ENCODE measurements around the gene ITGA11.
"Not testable (repeated sequence)": the region's sequence is repeated elsewhere in the genome, so short reads cannot be mapped to it uniquely, and the experiment has no call there.

Gene ITGA11

DNA sequence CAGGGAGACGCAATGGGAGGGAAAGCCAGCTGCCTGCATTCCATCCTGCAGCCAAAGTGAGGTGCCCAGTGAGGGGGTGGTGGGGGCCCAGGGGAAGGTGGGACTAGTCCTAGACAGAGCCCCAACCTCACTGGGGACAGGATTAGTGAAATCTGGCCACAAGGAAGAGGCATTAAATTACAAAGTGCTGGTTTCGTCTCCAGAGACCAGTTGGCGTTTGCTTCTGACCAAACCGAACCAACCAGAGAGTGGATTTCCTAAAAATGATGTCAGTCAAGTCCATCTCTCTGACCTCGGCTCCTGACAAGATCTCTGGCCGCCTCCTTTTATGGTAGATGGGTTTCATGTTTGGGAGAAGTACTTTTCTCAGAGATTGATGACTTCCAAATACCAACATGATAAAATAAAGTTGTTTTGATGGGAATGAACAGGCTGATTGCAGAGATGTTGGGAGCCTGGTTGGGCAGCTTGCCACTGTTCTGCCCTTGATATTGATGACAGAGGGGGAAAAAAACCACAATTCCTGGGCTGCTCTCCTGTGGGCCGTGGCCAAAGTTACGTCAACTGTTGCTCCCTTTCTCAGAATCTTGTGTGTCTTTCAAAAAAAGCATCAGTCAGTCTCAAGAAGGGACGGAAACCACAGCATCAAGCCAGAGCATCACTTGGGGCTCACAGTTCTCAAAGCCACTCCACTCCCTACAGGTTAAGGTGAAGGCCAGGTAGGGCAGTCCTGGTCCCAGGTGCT is 24.6 kb downstream of the ITGA11 start:
- H3K4me3 ChIP-seq (ENCODE audit: low read depth in 1 of 2, low read length in 2 of 2): no peak overlapping the region
- peaks cover 0 to 6% of the 10 kb centered on the region in 2 donors for H3K9me3 ChIP-seq (ENCODE audit: control insufficient read depth in 1 of 2, low read length in 2 of 2)
- H3K36me3 ChIP-seq (ENCODE audit: control insufficient read depth in 1 of 2, insufficient read depth in 2 of 2, low read length in 2 of 2): no peaks in the 10 kb centered on the region
- H3K27ac ChIP-seq (ENCODE audit: low read length): no peak overlapping the region
- no peaks in the 10 kb centered on the region for H3K27me3 ChIP-seq (ENCODE audit: low read depth, low read length)
- H3K4me1 ChIP-seq (ENCODE audit: control insufficient read depth in 1 of 2, insufficient read depth in 2 of 2, low read length in 2 of 2): no peaks in the 10 kb centered on the region

DNA sequence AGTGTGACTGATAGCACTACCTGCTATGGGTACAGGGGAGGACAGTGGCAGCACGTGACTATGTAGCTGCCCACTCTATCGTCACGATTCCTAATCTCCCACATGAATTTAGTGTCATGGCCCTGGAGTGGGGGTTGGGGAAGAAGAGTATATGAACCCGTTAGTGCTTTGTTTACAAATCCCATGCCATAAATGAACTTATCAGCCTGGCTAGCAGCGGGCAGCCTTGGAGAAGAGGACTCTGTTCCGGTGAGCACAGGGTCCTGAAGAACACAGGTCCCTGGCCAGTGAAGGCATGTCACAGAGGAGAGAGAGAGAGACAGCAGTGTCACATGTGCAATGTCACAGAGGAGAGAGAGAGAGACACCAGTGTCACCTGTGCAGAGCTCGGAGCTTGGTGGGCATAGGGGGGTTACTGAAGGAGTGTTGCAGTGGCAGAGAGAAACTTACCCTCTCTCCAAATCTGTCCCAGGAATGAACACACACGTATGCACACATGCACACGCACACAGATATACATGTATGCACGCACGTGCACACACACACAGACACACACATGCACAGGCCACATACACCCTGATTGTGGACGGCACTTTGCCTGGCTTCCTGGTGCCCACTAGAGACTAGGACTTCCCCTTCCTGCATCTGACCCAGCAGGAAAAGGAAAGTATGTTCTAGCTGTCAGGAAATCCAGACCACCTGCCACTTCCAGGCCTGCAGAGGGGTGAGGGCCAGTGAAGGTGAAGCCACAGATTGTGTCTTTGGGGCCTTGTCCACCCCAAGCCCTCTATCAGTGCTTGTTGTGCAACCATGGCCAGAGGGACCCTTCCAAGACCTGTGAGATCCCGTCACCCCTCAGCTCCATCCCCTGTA is 26.3 kb downstream of the ITGA11 start:
- Histone ChIP-seq H3K27me3 (ENCODE audit: low read depth, low read length) (no peaks in the 10 kb centered on the region), H3K27ac (ENCODE audit: low read length) (no peak overlapping the region), H3K4me3 (ENCODE audit: low read depth in 1 of 2, low read length in 2 of 2) (no peak overlapping the region), H3K36me3 (ENCODE audit: control insufficient read depth in 1 of 2, insufficient read depth in 2 of 2, low read length in 2 of 2) (no peaks in the 10 kb centered on the region), H3K9me3 (ENCODE audit: control insufficient read depth in 1 of 2, low read length in 2 of 2) (peaks cover 0 to 6% of the 10 kb centered on the region in 2 donors), H3K4me1 (ENCODE audit: control insufficient read depth in 1 of 2, insufficient read depth in 2 of 2, low read length in 2 of 2) (no peaks in the 10 kb centered on the region)

DNA sequence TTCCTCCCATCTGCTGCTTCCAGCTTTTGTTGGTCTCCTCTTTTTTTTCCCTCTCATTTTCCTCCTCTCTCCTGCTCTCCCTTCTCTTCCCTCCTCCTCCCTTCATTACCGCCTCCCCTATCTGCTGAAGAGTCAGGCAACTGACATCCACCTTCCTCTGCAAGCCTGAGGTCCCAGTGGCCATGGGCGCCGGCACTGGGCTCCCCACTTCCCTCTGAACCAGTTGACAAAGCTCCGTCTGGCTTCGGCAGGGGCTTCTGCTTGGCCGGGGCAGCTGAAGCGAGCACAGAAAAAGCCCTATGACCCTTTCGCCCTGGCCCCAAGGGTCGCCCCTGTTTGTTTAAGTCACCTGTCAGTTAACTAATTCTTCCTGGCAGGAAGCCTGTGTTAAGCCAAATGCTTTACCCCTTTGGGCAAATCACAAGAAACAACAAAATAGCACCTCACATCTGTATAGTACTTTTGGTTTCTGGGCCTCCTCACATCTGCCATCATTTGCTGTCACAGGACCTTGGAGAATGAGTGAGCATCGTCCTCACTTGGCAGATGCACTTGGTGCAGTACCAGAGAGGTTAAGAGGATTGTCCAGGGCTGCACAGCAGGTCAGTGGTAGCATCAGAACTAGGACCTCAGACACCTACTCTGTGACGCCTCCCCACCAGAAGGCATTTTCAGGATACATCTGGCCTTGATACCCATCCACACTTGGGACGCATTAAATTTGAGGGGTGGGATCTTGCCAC is 27.7 kb downstream of the ITGA11 start:
- Histone ChIP-seq H3K4me1 (ENCODE audit: control insufficient read depth in 1 of 2, insufficient read depth in 2 of 2, low read length in 2 of 2) (no peaks in the 10 kb centered on the region), H3K9me3 (ENCODE audit: control insufficient read depth in 1 of 2, low read length in 2 of 2) (peaks cover 0 to 6% of the 10 kb centered on the region in 2 donors), H3K27ac (ENCODE audit: low read length) (no peak overlapping the region), H3K36me3 (ENCODE audit: control insufficient read depth in 1 of 2, insufficient read depth in 2 of 2, low read length in 2 of 2) (no peaks in the 10 kb centered on the region), H3K27me3 (ENCODE audit: low read depth, low read length) (no peaks in the 10 kb centered on the region), H3K4me3 (ENCODE audit: low read depth in 1 of 2, low read length in 2 of 2) (no peak overlapping the region)

DNA sequence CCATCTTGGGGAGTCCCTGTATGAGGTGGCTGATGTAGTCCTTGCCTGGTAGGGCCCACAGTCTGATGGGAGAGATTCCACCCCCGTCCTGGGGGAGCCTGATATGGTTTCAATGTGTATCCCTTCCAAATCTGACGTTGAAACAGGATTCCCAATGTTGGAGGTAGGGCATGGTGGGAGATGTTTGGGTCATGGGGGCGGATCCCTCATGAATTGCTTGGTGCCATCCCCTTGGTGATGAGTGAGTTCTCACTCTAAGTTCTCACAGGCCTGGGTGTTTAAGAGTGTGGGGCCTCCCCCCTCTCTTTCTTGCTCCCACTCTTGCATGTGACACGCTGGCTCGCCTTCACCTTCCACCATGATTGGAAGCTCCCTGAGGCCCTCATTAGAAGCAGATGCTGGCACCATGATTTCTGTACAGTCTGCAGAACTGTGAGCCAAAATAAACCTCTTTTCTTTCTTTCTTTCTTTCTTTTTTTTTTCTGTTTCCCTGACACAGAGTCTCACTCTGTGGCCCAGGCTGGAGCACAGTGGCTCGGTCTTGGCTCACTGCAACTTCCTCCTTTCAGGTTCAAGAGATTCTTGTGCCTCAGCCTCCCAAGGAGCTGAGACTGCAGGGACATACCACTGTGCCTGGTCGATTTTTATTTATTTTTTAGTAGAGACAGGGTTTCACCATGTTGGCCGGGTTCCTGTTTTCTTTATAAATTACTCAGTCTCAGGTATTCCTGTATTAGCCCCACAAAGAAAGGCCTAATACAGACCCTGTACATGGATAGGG is 28.6 kb downstream of the ITGA11 start:
- peaks cover 0 to 6% of the 10 kb centered on the region in 2 donors for H3K9me3 ChIP-seq (ENCODE audit: control insufficient read depth in 1 of 2, low read length in 2 of 2)
- no peak overlapping the region for H3K4me3 ChIP-seq (ENCODE audit: low read depth in 1 of 2, low read length in 2 of 2)
- no peaks in the 10 kb centered on the region for H3K36me3 ChIP-seq (ENCODE audit: control insufficient read depth in 1 of 2, insufficient read depth in 2 of 2, low read length in 2 of 2)
- no peaks in the 10 kb centered on the region for H3K27me3 ChIP-seq (ENCODE audit: low read depth, low read length)
- no peak overlapping the region for H3K27ac ChIP-seq (ENCODE audit: low read length)
- H3K4me1 ChIP-seq (ENCODE audit: control insufficient read depth in 1 of 2, insufficient read depth in 2 of 2, low read length in 2 of 2): no peaks in the 10 kb centered on the region

DNA sequence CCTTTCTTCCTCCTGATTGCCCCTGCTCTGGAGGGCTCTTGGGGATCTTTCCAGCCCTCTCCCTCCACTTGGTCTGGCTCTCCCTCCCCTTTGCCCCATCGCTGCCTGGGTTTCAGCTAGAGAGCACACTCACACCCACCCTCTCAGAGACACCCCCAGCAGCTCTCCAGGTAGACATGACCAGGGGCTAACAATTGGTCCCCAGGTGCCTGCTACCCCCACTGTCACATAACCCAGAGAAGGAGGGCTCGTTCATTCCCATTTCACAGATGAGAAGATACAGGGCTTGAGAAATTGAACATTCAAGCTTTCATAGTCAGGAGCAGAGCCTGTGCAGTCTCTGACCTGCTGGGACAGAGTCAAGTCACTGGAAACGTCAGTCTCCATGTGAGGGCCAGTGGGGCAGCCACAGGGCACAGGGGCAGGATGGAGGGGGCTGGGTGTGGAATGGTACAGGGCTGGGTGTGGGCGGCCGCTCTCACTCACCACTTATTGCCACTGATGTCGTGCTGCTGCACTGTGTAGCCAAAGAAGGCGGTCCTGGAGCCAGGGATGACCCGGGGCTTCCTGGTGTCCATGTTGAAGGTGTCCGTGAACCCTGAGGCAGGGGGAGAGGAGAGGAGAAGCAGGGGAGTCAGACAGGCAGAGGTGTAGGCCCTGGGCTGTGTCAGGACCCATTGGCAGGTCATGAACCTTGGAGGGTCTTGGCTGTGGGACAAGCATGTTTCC is 29.4 kb downstream of the ITGA11 start:
- Histone ChIP-seq H3K4me3 (ENCODE audit: low read depth in 1 of 2, low read length in 2 of 2) (no peak overlapping the region), H3K9me3 (ENCODE audit: control insufficient read depth in 1 of 2, low read length in 2 of 2) (peaks cover 0 to 6% of the 10 kb centered on the region in 2 donors), H3K36me3 (ENCODE audit: control insufficient read depth in 1 of 2, insufficient read depth in 2 of 2, low read length in 2 of 2) (no peaks in the 10 kb centered on the region), H3K4me1 (ENCODE audit: control insufficient read depth in 1 of 2, insufficient read depth in 2 of 2, low read length in 2 of 2) (no peaks in the 10 kb centered on the region), H3K27me3 (ENCODE audit: low read depth, low read length) (no peaks in the 10 kb centered on the region), H3K27ac (ENCODE audit: low read length) (no peak overlapping the region)

DNA sequence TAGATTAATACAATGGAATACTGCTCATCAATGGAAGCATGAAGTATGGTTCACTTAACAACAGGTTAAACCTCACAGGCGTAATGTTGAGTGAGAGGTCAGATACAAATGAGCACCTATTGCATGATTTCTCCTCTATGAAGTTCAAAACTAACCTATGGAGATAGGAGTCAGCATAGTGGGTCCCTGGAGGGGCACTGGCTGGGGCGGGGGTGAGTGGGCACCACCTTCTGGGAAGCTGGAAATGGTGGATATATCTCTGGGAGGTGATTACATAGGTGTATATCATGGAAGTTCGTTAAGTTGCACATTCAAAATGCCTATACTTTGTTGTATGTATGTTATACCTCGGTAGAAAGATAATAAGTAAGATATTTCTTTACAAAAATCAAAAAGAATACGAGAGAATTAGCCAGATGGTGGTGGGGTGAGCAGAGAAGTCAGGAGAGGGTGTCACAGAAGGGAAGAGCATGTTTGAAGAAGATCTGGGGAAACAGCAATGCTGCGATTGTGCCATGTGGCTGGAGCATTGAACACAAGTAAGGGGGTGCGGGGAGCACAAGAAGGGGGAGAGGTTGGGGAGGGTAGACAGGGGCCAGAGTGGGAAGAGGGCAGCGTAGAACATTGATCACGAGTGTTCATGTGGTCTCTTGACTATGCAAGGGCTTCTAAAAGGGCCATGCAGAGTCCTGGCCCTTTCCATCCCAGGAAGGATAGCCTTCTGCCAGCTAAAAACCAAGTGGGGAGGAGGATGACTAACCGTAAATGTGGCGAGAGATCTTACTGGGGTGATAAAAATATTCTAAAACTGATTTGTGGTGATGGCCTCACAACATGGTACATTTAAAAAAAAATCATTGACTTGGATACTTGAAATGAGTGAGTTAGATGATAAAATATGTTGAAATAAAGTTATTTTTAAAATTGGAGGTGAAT is 30.2 kb downstream of the ITGA11 start:
- H3K27me3 ChIP-seq (ENCODE audit: low read depth, low read length): no peaks in the 10 kb centered on the region
- H3K4me3 ChIP-seq (ENCODE audit: low read depth in 1 of 2, low read length in 2 of 2): no peak overlapping the region
- H3K9me3 ChIP-seq (ENCODE audit: control insufficient read depth in 1 of 2, low read length in 2 of 2): peaks cover 0 to 6% of the 10 kb centered on the region in 2 donors
- no peak overlapping the region for H3K27ac ChIP-seq (ENCODE audit: low read length)
- H3K4me1 ChIP-seq (ENCODE audit: control insufficient read depth in 1 of 2, insufficient read depth in 2 of 2, low read length in 2 of 2): no peaks in the 10 kb centered on the region
- H3K36me3 ChIP-seq (ENCODE audit: control insufficient read depth in 1 of 2, insufficient read depth in 2 of 2, low read length in 2 of 2): no peaks in the 10 kb centered on the region

DNA sequence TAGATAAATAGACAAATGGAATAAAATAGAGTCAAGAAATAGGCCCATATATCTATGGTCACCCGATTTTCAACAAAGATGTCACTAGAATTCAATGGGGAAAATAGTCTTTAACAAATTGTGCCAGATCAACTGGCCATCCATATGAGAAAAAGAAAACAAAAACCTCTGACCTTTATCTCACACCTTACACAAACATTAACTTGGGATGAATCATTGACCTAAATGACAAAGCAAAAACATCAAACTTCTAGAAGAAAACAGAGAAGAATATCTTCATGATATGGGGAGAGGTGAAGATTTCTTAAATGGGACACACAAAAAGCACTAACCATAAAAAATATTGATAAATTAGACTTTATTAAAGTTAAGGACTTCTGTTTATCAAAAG is 31.9 kb downstream of the ITGA11 start:
- Histone ChIP-seq H3K27ac (ENCODE audit: low read length) (no peak overlapping the region), H3K4me1 (ENCODE audit: control insufficient read depth in 1 of 2, insufficient read depth in 2 of 2, low read length in 2 of 2) (no peaks in the 10 kb centered on the region), H3K27me3 (ENCODE audit: low read depth, low read length) (no peaks in the 10 kb centered on the region), H3K36me3 (ENCODE audit: control insufficient read depth in 1 of 2, insufficient read depth in 2 of 2, low read length in 2 of 2) (no peaks in the 10 kb centered on the region), H3K4me3 (ENCODE audit: low read depth in 1 of 2, low read length in 2 of 2) (no peak overlapping the region), H3K9me3 (ENCODE audit: control insufficient read depth in 1 of 2, low read length in 2 of 2) (peaks cover 0 to 6% of the 10 kb centered on the region in 2 donors)

DNA sequence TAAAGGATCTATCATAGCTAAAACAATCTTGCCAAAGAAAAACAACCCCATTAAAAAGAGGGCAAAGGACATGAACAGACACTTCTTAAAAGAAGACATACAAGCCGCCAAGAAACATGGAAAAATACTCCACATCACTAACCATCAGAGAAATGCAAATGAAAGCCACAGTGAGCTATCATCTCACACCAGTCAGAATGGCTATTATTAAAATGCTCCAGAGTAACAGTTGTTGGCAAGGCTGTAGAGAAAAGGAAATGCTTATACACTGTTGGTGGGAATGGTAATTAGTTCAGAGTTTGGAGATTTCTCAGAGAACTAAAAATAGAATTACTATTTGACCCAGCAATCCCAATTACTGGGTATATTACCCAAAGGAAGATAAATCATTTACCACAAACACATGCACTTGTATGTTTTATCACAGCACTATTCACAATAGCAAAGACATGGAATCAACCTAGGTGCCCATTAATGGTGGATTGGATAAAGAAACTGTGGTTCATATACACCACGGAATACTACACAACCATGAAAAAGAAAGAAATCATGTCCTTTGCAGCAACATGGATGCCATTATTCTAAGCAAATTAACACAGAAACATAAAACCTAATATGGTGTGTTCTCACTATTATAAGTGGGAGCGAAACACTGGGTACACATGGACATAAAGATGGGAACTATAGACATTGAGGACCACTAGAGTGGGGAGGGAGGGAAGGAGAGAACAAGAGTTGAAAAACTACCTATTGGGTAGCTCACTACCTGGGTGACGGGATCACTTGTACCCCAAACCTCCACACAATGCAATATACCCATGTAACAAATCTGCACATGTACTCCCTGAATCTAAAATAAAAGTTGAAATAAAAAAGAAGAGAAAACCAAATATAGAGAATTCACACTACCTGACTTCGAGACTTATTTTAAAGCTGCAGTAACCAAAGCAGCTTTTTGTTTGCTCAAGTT is 32.6 kb downstream of the ITGA11 start:
- Histone ChIP-seq H3K4me3 (ENCODE audit: low read depth in 1 of 2, low read length in 2 of 2) (no peak overlapping the region), H3K9me3 (ENCODE audit: control insufficient read depth in 1 of 2, low read length in 2 of 2) (peaks cover 0 to 6% of the 10 kb centered on the region in 2 donors), H3K4me1 (ENCODE audit: control insufficient read depth in 1 of 2, insufficient read depth in 2 of 2, low read length in 2 of 2) (no peaks in the 10 kb centered on the region), H3K36me3 (ENCODE audit: control insufficient read depth in 1 of 2, insufficient read depth in 2 of 2, low read length in 2 of 2) (no peaks in the 10 kb centered on the region), H3K27ac (ENCODE audit: low read length) (no peak overlapping the region), H3K27me3 (ENCODE audit: low read depth, low read length) (no peaks in the 10 kb centered on the region)

DNA sequence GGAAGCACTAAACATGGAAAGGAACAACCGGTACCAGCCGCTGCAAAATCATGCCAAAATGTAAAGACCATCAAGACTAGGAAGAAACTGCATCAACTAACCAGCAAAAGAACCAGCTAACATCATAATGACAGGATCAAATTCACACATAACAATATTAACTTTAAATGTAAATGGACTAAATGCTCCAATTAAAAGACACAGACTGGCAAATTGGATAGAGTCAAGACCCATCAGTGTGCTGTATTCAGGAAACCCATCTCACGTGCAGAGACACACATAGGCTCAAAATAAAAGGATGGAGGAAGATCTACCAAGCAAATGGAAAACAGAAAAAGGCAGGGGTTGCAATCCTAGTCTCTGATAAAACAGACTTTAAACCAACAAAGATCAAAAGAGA is 34.0 kb downstream of the ITGA11 start:
- H3K4me1 ChIP-seq (ENCODE audit: control insufficient read depth in 1 of 2, insufficient read depth in 2 of 2, low read length in 2 of 2); H3K27me3 ChIP-seq (ENCODE audit: low read depth, low read length); H3K4me3 ChIP-seq (ENCODE audit: low read depth in 1 of 2, low read length in 2 of 2); H3K9me3 ChIP-seq (ENCODE audit: control insufficient read depth in 1 of 2, low read length in 2 of 2); H3K36me3 ChIP-seq (ENCODE audit: control insufficient read depth in 1 of 2, insufficient read depth in 2 of 2, low read length in 2 of 2); H3K27ac ChIP-seq (ENCODE audit: low read length): not testable (repeated sequence)
